ENCODE data around the gene KIF19.

Gene KIF19

DNA sequence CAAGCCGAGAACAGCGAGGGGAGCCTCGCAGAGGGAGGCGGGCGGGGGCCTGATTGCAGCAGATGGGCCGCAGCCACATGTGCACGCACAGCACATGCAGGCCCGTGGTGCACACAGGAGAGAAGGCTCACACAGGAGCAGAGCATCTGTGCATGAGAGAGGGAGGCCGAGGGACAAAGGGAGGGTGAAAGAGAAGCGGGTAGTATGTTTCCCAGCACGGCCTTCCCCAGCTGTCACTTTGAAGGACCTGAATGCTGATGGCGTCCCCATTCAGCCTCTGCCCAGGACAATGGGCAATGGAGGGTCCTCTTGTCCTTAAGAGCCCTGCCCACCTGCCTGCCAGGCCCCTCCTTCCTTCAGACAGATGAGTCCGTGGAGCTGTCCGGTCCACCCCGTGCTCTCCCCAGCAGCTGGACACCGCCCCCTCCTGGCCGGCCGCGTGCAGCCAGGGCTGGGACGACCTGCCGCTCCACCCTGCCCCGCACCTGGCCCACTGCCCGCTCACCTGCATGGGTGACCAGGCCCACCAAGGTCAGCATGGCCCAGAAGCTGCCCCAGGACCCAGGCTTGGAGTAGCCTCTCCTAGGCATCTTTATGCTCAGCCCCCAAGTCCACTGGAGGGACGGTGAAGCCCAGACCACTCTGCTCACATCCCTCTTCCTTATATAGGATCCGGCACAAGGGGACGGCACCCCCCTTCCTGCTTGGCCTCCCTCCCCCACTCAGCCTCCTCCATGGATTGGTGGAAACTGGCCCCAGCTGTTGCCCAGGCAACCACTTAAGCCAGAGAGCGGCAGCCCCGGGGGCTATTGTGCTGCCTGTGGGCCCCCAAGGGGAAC lies 35.4 kb downstream of the KIF19 start, which contains the start of gene BTBD17:
TSS of gene BTBD17 (minus strand) at position 639 of the 839 bp plus-strand sequence. CDS start at position 590, 49 bp downstream.
- in situ Hi-C loops (cut with MboI; ENCODE audit: low sequenced_read_pairs) = no loop called here

DNA sequence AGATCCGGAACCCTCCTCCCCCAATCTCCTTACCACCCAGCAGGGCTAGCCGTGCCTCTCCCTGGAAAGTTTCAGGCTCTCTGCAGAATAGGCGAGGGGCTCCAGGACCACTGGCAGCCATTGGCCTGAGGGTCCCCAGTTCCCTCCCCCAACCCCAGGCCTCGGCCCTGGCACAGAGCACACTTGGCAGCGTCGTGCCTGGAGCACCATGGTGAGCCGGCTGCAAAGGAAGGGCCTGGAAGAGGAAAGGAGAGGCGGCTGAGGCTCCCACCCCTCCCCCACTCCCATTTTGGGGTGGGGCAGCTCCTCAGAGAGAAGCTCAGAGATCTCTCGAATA lies 36.0 kb downstream of the KIF19 start:
- in situ Hi-C loops (cut with MboI; ENCODE audit: low sequenced_read_pairs) = no loop called here

DNA sequence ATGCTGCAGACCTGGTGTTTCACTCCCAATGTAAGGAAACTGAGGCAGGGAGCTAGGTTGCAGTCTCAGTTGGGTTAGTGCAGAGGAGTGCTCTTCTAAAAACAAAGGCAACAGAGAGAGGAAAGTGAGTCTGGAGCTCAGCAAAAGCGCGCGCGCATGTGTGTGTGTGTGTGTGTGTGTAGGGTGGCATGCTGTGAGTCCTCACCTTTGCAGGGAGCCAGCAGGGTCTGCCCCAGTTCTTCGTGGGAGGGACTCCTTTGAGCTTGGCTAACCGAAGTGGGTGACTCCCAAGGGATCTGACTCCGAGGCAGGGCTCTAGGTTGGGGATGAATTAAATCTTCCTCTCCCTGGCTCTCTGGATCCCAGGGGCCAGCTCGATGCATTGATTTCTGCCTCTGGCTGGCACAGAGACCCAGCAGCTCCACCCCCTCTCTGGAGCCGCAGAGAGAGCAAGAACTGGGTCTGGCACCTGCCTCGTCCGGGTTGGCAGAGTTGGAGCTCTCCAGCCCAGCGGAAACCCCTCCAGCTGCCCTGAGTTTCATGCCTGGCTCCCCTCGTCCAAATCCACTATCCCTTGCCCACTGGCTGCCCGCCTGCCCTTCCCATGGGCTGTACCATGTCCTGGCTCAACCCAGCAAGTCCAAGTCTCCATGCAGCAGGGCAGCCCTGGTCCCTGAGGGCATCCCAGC lies 36.9 kb downstream of the KIF19 start:
- in situ Hi-C loops (cut with MboI; ENCODE audit: low sequenced_read_pairs) = no loop called here

DNA sequence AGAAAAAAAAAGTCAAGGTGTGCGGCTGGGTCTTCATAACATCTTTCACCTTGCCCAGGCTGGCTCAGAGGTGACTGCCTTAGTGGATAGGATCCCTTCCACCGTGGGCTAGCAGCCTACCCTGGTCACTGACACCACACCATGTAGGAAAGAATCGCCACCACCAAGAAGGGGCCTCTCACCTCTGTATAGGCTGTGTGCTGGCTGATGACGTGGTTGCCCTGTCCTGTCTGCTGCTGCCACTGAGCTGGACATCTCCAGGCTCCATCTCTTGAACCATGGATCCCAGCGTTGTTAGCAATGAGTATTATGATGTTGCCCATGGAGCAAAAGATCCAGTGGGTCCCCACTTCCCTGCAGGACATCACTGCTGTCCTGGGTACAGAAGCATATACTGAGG lies 41.2 kb downstream of the KIF19 start, which contains the start of gene GPR142:
TSS of gene GPR142 (plus strand) at position 301 of the 400 bp plus-strand sequence. CDS start 2,035 bp downstream, outside the sequence.
- in situ Hi-C loops (cut with MboI; ENCODE audit: low sequenced_read_pairs) = no loop called here

DNA sequence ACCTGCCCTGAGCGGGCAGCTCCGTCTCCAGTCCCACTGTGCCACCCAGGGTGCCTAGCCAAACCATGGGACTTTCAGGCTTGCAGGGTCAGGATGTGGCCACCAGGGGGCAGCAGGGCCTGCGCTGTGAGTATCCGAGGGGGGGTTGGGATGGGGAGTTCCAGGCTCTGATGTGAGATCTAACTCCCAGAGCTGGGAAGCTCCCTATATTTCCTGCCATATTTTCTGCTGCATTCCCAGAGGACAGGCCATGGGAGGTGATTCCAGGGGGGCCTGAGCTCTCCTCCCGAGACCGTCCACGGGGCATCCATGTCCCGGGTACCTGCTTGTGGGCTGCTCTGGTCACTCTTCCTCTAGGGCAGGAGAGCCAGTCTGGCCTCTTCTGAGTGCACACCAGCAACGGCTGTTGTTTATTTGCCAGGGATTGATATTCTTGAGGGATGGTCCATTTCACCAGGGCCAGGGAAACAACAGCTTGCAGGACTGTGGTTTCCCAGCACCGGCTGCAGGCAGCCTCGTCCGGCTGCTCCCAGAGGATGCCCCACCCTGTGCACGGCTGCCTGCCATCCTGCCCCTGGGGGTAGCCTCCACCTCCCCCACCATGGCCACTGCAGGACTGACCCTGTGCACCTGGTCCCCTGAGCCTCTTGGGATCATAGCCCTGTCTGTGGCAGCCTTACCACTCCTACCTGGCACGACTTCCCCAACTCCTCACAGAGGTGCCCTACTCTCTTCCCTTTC lies 42.5 kb downstream of the KIF19 start:
- in situ Hi-C loops (cut with MboI; ENCODE audit: low sequenced_read_pairs) = no loop called here

DNA sequence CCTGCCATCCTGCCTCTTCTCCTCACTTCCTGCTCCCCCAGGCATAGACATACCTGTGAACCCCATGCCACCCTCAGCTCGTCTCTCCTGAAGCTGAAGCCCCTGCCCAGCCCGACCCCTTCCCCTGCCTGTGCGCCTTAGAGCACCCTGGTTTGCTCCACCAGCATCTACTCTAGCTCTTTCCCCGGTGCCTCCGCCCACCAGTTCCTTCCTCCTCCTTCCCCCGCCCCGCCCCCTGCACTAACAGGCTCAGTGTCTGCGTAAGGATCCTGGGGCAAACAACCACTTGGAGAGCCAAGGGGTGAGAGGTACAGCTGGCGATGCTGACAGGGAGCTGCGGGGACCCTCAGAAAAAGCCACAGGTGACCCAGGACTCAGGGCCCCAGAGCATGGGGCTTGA lies 43.2 kb downstream of the KIF19 start:
- in situ Hi-C loops (cut with MboI; ENCODE audit: low sequenced_read_pairs) = no loop called here

DNA sequence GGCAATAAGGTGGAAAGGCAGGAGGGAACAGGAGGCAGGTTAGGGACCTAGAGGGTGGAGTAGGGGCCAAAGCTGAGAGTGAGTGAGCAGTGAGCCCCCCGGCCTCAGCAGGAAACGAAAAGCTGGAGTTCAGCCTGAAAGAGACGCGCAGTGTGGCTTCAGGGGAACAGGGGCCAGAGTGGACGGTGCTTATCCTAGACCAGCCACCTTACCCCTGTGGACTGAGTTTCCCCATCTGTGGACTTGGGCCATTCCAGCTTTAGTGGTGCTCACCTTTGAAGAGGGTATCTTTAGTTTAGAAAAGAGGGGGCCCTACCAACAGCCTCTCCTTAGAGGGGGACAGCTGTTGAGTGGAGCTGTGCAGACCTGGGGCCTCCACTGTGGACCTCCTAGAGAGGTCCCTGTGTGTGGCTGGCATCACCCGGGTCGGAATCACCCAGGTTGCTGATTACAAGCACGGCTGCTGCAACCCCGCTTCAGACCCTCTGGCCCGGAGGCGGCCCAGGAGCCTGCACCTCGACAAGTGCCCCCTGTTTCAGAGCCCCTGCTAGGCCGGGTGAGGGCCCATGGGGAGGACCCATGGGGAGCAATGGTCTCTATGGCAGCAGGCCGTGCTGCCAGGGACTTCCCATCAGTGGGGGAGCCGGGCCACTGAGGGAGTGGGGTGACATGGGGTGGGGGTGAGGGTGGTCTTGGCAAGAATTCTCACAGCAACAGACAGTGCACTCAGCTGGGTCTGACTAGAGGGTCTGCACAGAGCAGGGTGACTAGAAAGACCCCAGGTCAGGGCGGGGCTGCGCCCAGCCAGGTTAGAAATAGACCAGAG lies 43.9 kb downstream of the KIF19 start:
- in situ Hi-C loops (cut with MboI; ENCODE audit: low sequenced_read_pairs) = no loop called here

DNA sequence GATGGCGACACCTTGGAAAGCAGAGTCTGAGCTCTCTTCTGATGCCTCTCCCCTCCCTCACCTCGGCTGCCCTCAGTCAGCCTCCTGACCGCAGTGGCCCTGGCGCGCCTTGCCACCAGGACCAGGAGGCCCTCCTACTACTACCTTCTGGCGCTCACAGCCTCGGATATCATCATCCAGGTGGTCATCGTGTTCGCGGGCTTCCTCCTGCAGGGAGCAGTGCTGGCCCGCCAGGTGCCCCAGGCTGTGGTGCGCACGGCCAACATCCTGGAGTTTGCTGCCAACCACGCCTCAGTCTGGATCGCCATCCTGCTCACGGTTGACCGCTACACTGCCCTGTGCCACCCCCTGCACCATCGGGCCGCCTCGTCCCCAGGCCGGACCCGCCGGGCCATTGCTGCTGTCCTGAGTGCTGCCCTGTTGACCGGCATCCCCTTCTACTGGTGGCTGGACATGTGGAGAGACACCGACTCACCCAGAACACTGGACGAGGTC lies 45.7 kb downstream of the KIF19 start:
- in situ Hi-C loops (cut with MboI; ENCODE audit: low sequenced_read_pairs) = no loop called here

DNA sequence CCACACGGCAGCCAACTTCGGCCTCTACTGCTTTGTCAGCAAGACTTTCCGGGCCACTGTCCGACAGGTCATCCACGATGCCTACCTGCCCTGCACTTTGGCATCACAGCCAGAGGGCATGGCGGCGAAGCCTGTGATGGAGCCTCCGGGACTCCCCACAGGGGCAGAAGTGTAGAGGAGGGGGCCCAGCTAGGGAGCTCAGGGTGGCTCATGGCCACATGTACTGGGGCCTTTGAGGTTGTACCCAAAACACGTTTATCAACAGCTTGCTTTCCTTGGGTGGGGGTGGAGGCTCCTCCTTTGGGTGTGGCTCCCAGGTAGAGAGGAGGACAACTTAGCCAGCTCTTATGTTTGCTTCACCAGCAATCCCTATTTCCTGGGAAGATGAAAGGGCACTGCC lies 46.4 kb downstream of the KIF19 start:
- in situ Hi-C loops (cut with MboI; ENCODE audit: low sequenced_read_pairs) = no loop called here

DNA sequence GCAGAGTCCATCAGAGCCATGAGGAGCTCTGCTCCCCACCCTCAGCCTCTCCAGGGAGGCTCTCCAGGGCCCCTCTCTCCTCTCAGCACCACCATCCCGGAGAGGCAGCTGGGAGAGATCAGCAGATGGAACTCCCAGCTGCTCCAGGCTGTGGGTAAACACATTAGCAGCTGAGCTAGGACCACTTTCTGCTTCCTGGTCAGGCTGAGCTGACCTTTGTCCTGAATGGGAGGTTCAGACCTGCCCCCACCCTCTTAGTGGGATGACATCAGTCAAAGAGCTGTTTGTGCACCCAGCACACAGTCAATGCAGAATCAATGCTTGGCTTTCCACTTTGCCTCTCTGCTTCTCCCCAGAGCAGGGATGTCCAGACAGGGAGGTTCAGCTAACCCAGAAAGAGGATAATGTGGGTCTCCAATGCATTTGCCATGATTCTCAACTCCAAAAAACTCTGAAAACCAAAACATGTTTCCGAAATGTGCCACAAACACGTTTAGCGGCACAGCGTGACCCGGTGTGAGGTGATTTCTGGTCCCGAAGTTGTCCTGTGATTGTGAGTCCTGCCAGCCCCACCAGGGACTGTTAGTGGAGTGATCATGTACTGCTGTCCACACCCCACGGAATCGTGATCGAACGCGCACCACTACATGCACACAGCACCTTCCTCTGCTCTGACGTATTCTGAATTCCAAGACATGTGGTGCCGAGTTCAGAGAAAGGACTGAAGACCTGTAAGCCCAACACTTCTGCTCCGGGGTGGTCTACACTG lies 48.0 kb downstream of the KIF19 start:
- in situ Hi-C loops (cut with MboI; ENCODE audit: low sequenced_read_pairs) = no loop called here

DNA sequence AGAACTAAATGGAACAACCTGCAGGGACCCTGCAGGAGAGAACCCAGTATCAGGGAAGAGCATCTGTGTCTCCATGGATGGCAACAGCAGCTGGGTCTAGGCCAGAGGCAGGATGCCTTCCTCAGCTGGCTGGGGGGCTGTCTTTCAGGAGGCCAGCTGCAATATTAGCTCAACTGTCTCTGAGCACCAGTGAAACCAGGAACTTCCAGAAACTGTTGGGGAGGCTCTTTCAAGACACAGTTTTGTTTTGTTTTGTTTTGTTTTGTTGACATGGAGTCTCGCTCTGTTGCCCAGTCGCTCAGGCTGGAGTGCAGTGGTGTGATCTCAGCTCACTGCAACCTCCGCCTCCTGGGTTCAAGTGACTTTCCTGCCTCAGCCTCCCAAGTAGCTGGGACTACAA lies 48.8 kb downstream of the KIF19 start:
- in situ Hi-C loops (cut with MboI; ENCODE audit: low sequenced_read_pairs) = no loop called here

DNA sequence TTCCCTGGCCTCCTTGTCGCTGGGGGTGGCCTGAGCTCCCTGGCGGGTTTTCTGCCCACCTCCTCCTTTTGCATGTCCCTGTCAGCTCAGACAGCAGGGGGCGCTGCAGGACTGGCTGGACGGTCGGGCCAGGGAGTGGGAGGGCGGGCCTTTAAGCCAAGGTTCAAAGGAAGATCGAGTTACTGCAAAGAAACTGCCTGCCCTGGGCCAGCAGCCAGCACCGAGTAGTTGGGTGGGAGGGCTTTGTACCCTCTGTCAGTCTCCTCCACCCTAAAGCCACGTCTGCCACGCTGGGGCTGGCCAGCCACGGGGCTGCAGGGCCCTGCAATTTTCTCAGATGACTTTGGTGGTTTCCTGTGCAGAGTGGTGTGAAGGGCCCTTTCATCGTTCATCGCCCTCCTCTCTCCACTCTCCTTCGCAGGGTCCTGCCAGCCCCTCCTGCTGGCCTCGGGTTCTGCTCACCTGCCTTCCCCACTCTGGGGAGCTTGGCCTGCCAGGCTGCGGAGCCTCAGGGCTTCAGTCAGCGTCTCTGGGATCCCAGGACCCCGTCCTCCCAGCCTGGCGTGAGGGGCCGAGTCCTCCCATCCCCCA lies 53.6 kb downstream of the KIF19 start:
- in situ Hi-C loops (cut with MboI; ENCODE audit: low sequenced_read_pairs) = no loop called here

DNA sequence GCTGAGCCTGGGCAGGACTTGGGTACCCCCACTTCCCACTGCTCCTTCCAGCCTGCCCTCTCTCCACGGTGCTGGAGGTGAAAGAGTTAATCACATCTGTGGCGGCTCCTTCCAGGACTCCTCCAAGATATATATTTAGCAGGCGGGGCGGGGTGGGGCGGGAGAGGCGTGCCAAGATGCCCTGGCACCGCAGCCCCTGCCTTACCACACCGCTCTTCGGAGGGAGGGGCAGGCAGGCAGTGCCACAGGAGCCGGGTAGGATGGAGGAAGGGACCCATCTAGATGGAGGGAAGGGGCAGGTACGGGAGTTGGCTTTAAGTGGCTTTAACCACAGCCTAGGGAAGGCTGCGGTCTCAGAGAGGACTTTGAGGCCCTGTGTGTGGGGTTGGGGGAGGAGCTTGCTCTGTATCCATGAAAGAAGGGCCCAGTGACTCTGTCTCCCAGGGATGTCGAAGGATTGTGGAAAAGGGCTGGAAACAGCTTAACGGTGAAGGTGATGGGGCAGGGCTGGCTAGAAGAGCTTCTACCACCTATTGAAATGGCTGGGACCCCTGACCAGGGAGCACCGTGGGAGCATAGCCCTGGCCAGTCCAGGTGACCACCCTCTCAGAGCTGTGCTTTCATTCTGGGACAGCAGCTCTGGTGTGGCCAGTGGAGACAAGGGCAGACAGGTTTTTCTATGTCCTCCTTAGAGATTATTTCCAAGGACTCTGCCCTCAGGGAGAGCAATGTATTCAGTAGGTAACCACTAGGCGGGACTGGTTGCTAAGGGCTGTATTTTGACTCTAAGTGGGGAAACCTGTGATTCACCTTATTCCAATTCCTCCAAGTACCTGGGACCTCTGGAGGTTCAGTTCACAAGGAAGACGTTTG lies 54.3 kb downstream of the KIF19 start:
- in situ Hi-C loops (cut with MboI; ENCODE audit: low sequenced_read_pairs) = no loop called here

DNA sequence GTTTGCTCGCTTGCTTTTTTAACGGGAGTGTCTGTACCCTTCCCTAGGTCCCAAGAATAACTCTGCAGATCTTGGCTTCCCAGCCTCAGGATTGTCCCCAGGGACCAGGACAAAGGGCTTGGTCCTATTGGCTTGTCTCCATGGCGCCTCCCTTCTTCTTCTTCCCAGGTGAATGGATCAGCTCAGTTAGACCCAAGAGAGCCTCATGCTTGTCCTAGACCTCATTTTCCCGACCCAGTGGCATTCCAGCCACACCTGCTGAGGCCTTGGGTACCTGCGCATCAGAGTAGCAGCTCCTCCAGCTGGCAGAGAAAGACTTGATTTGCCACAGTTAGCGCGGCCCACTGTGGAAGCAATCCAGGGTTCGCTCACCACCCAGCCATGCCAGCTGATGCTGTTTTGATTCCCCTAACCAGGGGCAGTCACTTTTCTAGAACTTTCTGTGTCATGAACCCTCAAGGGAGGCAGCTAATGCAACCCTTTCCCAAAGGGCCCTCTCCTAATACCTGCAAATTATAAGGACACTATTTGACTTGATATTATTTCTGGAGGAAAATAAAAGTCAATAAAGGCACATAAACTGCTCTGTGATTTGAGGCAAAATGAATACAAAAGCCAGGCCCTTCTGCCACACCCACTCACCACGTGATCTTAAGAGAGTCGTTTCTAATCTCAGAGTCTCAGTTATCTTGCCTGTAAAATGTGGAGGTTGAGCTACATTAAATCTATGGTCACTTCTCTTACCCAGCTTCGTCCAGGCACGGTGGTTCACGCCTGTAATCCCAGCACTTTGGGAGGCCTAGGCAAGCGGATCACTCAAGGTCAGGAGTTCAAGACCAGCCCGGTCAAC lies 55.2 kb downstream of the KIF19 start:
- in situ Hi-C loops (cut with MboI; ENCODE audit: low sequenced_read_pairs) = no loop called here

DNA sequence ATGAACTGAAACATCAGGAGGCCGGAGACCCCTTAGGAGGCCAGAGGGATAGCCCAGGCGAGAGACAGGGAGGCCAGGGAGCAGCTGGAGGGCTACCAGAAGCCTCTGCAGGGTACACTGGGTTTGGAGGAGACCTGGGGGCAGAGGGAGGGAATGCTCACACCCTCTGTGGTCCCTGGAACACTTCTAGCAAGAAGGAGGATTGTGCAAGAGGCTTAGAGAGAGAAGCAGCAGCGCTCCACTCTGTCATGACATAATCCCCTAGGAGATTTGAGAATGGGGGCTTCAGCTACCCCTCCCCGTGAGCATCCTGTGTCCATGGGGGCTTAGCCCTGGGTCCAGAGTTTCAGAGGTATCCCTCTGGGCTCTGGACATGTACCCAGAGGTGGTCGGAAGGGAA lies 57.1 kb downstream of the KIF19 start:
- in situ Hi-C loops (cut with MboI; ENCODE audit: low sequenced_read_pairs) = no loop called here

DNA sequence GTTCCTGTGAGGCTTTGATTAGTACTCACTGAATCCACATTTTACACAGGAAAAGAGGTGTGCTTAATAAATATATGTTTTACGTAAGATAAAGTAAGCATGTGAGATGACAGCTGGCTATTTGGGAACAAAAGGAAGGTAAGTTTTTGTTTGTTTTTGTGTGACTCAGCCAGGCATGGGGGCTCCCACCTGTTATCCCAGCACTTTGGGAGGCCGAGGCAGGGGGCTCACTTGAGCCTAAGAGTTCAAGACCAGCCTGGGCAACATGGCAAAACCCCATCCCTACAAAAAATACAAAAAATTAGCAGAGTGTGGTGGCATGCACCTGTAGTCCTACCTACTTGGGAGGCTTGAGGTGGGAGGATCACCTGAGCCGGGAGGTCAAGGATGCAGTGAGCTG lies 59.2 kb downstream of the KIF19 start:
- in situ Hi-C loops (cut with MboI; ENCODE audit: low sequenced_read_pairs) = no loop called here

DNA sequence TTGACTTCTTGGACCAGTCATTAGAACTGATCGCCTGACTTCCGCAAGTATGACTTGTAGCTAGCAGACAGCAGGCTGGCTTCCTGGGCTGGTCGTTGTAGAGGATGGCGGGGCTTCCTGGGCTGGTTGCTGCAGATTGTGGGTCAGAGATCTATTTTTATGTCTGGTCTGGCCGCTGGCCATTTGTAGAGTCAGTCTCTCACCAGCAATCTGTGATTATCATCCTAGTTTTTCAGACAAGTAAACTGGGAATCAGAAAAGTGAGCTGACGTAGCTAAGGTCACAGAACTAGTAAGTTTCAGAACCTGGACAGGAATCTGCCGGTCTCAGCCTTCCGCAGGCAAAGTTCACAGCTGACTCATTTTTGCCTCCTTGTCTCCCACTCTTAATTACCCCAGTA lies 60.4 kb downstream of the KIF19 start:
- in situ Hi-C loops (cut with MboI; ENCODE audit: low sequenced_read_pairs) = no loop called here
